Stimulated activated naive CD8-positive, alpha-beta T cell treated with anti-CD3 and anti-CD28 coated beads, Interleukin-15, Interleukin-2, amounts not matched to agents 100 ng/mL and 50 ng/mL, for 24 hours (primary cell): Measurements from ENCODE around the gene RAPGEF2.
A peak's percentile ranks its signal among the peaks of the same experiment; 100 is the strongest.
"Not testable (repeated sequence)": the region's sequence is repeated elsewhere in the genome, so short reads cannot be mapped to it uniquely, and the experiment has no call there.

ENCODE experiments used
- H3K27ac Mint-ChIP-seq: one replicate; pipeline ENCODE4 v1.8.0; 2021; ENCODE audit warnings: mild to moderate bottlenecking, mixed read lengths
- H3K27me3 Mint-ChIP-seq: one replicate; pipeline ENCODE4 v1.8.0; 2021; ENCODE audit warnings: mixed read lengths
- H3K36me3 Mint-ChIP-seq: one replicate; pipeline ENCODE4 v1.8.0; 2021; ENCODE audit warnings: low read depth, mixed read lengths
- H3K4me1 Mint-ChIP-seq: one replicate; pipeline ENCODE4 v1.8.0; 2021; ENCODE audit warnings: low read depth, mixed read lengths
- H3K4me3 Mint-ChIP-seq: one replicate; pipeline ENCODE4 v1.8.0; 2021; ENCODE audit warnings: mild to moderate bottlenecking, mixed read lengths
- H3K9me3 Mint-ChIP-seq: one replicate; pipeline ENCODE4 v1.8.0; 2021; ENCODE audit warnings: mixed read lengths

Gene RAPGEF2

GRCh38 chr4:159086606-159087005, 16.3 kb upstream of the RAPGEF2 start:
- H3K4me1 Mint-ChIP-seq: no peaks in the 10 kb centered on the region
- H3K27ac Mint-ChIP-seq: no peak overlapping the region
- no peak overlapping the region for H3K4me3 Mint-ChIP-seq
- no peaks in the 10 kb centered on the region for H3K36me3 Mint-ChIP-seq
- H3K27me3 Mint-ChIP-seq: peaks cover 10% of the 10 kb centered on the region
- no peaks in the 10 kb centered on the region for H3K9me3 Mint-ChIP-seq

- no peaks in the 10 kb centered on the region for H3K4me1 Mint-ChIP-seq
- no peaks in the 10 kb centered on the region for H3K36me3 Mint-ChIP-seq
- H3K4me3 Mint-ChIP-seq: no peak overlapping the region
- H3K27me3 Mint-ChIP-seq: peaks cover 5% of the 10 kb centered on the region
- no peak overlapping the region for H3K27ac Mint-ChIP-seq
- no peaks in the 10 kb centered on the region for H3K9me3 Mint-ChIP-seq
Measured at GRCh38 chr4:159090255-159090654, 12.6 kb upstream of the RAPGEF2 start.

- peaks cover 13% of the 10 kb centered on the region for H3K27me3 Mint-ChIP-seq
- not testable (repeated sequence) for H3K4me3 Mint-ChIP-seq, H3K36me3 Mint-ChIP-seq, H3K9me3 Mint-ChIP-seq, H3K27ac Mint-ChIP-seq, H3K4me1 Mint-ChIP-seq
Measured at GRCh38 chr4:159094156-159094555, 8.7 kb upstream of the RAPGEF2 start.

- H3K4me3 Mint-ChIP-seq: no peak overlapping the region
- peaks cover 9% of the 10 kb centered on the region for H3K4me1 Mint-ChIP-seq
- H3K27me3 Mint-ChIP-seq: peaks cover 18% of the 10 kb centered on the region
- no peaks in the 10 kb centered on the region for H3K36me3 Mint-ChIP-seq
- no peaks in the 10 kb centered on the region for H3K9me3 Mint-ChIP-seq
- H3K27ac Mint-ChIP-seq: no peak overlapping the region
Measured at GRCh38 chr4:159096434-159096833, 6.4 kb upstream of the RAPGEF2 start.

GRCh38 chr4:159097144-159097543, 5.7 kb upstream of the RAPGEF2 start:
- Mint-ChIP-seq H3K4me1 (peaks cover 16% of the 10 kb centered on the region), H3K27ac (no peak overlapping the region), H3K36me3 (no peaks in the 10 kb centered on the region), H3K27me3 (peaks cover 25% of the 10 kb centered on the region), H3K9me3 (no peaks in the 10 kb centered on the region), H3K4me3 (no peak overlapping the region)

- peaks cover 19% of the 10 kb centered on the region for H3K4me1 Mint-ChIP-seq
- H3K4me3 Mint-ChIP-seq: no peak overlapping the region
- H3K36me3 Mint-ChIP-seq: no peaks in the 10 kb centered on the region
- peaks cover 28% of the 10 kb centered on the region for H3K27me3 Mint-ChIP-seq
- no peaks in the 10 kb centered on the region for H3K9me3 Mint-ChIP-seq
- no peak overlapping the region for H3K27ac Mint-ChIP-seq
Measured at GRCh38 chr4:159097785-159098184, 5.1 kb upstream of the RAPGEF2 start.

GRCh38 chr4:159098482-159099127, 4.3 kb upstream of the RAPGEF2 start:
- no peaks in the 10 kb centered on the region for H3K36me3 Mint-ChIP-seq
- H3K27me3 Mint-ChIP-seq: peaks cover 28% of the 10 kb centered on the region
- H3K27ac Mint-ChIP-seq: no peak overlapping the region
- no peak overlapping the region for H3K4me3 Mint-ChIP-seq
- peaks cover 19% of the 10 kb centered on the region for H3K4me1 Mint-ChIP-seq
- no peaks in the 10 kb centered on the region for H3K9me3 Mint-ChIP-seq

GRCh38 chr4:159101988-159102621, 774 bp upstream of the RAPGEF2 start:
- no peaks in the 10 kb centered on the region for H3K9me3 Mint-ChIP-seq
- H3K4me1 Mint-ChIP-seq: peaks cover 43% of the 10 kb centered on the region
- H3K27me3 Mint-ChIP-seq: peaks cover 20% of the 10 kb centered on the region
- H3K4me3 Mint-ChIP-seq: peak overlapping the region; percentile 82
- peak overlapping the region; percentile 67 for H3K27ac Mint-ChIP-seq
- H3K36me3 Mint-ChIP-seq: no peaks in the 10 kb centered on the region

- Mint-ChIP-seq H3K27me3 (peaks cover 15% of the 10 kb centered on the region), H3K9me3 (no peaks in the 10 kb centered on the region), H3K27ac (no peak overlapping the region), H3K4me1 (peaks cover 57% of the 10 kb centered on the region), H3K4me3 (peak overlapping the region; percentile 50), H3K36me3 (no peaks in the 10 kb centered on the region)
Measured at GRCh38 chr4:159103384-159103990, 608 bp downstream of the RAPGEF2 start.

GRCh38 chr4:159104694-159105414, 2.0 kb downstream of the RAPGEF2 start:
- Mint-ChIP-seq H3K4me3 (peak overlapping the region; percentile 92), H3K36me3 (no peaks in the 10 kb centered on the region), H3K4me1 (peaks cover 71% of the 10 kb centered on the region), H3K27me3 (peaks cover 15% of the 10 kb centered on the region), H3K9me3 (no peaks in the 10 kb centered on the region), H3K27ac (peak overlapping the region; percentile 86)

GRCh38 chr4:159105761-159106243, 2.9 kb downstream of the RAPGEF2 start:
- peaks cover 70% of the 10 kb centered on the region for H3K4me1 Mint-ChIP-seq
- peak overlapping the region; percentile 77 for H3K27ac Mint-ChIP-seq

GRCh38 chr4:159106636-159107035, 3.8 kb downstream of the RAPGEF2 start:
- Mint-ChIP-seq H3K27ac (peak overlapping the region; percentile 81), H3K36me3 (no peaks in the 10 kb centered on the region), H3K27me3 (peaks cover 7% of the 10 kb centered on the region), H3K4me3 (peak overlapping the region; percentile 75), H3K9me3 (no peaks in the 10 kb centered on the region), H3K4me1 (peaks cover 67% of the 10 kb centered on the region)

More at GRCh38 chr4:159105761-159106243, 2.9 kb downstream of the RAPGEF2 start:
- H3K27me3 Mint-ChIP-seq: peaks cover 15% of the 10 kb centered on the region
- H3K36me3 Mint-ChIP-seq: no peaks in the 10 kb centered on the region
- peak overlapping the region; percentile 92 for H3K4me3 Mint-ChIP-seq
- no peaks in the 10 kb centered on the region for H3K9me3 Mint-ChIP-seq

- H3K27ac Mint-ChIP-seq: peak overlapping the region; percentile 85
- H3K4me3 Mint-ChIP-seq: peak overlapping the region; percentile 75
- H3K9me3 Mint-ChIP-seq: no peaks in the 10 kb centered on the region
- no peaks in the 10 kb centered on the region for H3K36me3 Mint-ChIP-seq
- H3K4me1 Mint-ChIP-seq: peaks cover 65% of the 10 kb centered on the region
- H3K27me3 Mint-ChIP-seq: peaks cover under 1% of the 10 kb centered on the region
Measured at GRCh38 chr4:159107203-159107925, 4.5 kb downstream of the RAPGEF2 start.

- Mint-ChIP-seq H3K4me1 (peaks cover 64% of the 10 kb centered on the region), H3K27ac (no peak overlapping the region), H3K36me3 (no peaks in the 10 kb centered on the region)
Measured at GRCh38 chr4:159108124-159108523, 5.2 kb downstream of the RAPGEF2 start.

More at GRCh38 chr4:159108124-159108523, 5.2 kb downstream of the RAPGEF2 start:
- Mint-ChIP-seq H3K9me3 (no peaks in the 10 kb centered on the region), H3K27me3 (no peaks in the 10 kb centered on the region), H3K4me3 (no peak overlapping the region)
